Osteocyte (in vitro differentiated cells): ENCODE results near the gene GUCY1A1. TPM values are rescaled to one million over a fixed set of nuclear protein-coding genes. Genes with fewer than 3 reads are reported as not detected.
"Not testable (repeated sequence)": the region's sequence is repeated elsewhere in the genome, so short reads cannot be mapped to it uniquely, and the experiment has no call there.

Experiments
- DNase-seq: peaks from one replicate; pipeline ENCODE4 v3.0.0; 2021; ENCODE audit warnings: mixed read lengths; ENCODE audit not compliant: unreplicated experiment; ENCODE audit errors: extremely low spot score
- H3K27ac Mint-ChIP-seq: one replicate; pipeline ENCODE4 v1.8.0; 2021; ENCODE audit warnings: mild to moderate bottlenecking, mixed read lengths; ENCODE audit not compliant: unreplicated experiment
- H3K27me3 Mint-ChIP-seq: one replicate; pipeline ENCODE4 v1.8.0; 2021; ENCODE audit warnings: mixed read lengths; ENCODE audit not compliant: unreplicated experiment
- H3K36me3 Mint-ChIP-seq: one replicate; pipeline ENCODE4 v1.8.0; 2021; ENCODE audit warnings: mixed read lengths; ENCODE audit not compliant: unreplicated experiment
- H3K4me1 Mint-ChIP-seq: one replicate; pipeline ENCODE4 v1.8.0; 2021; ENCODE audit warnings: mixed read lengths; ENCODE audit not compliant: unreplicated experiment
- H3K4me3 Mint-ChIP-seq: one replicate; pipeline ENCODE4 v1.8.0; 2021; ENCODE audit warnings: mild to moderate bottlenecking, moderate library complexity, mixed read lengths; ENCODE audit not compliant: unreplicated experiment
- H3K9me3 Mint-ChIP-seq: one replicate; pipeline ENCODE4 v1.8.0; 2021; ENCODE audit warnings: mixed read lengths; ENCODE audit not compliant: unreplicated experiment
- total RNA-seq: library from RNA; stranded (reverse); gene quantifications from 2 replicates; pipeline ENCODE4 v1.2.1, GENCODE V29; 2021
- TF ChIP-seq, protein P1 (sequence below): fragments of 200-600 bp; sonication (generic); IDR thresholded peaks from 2 replicates; pipeline ENCODE4 v1.5.0; 2021; ENCODE audit warnings: antibody characterized with exemption, mild to moderate bottlenecking, moderate library complexity

The GUCY1A1 gene
- total RNA-seq, 1 donor from 2014 or later: 11.5 TPM

DNA sequence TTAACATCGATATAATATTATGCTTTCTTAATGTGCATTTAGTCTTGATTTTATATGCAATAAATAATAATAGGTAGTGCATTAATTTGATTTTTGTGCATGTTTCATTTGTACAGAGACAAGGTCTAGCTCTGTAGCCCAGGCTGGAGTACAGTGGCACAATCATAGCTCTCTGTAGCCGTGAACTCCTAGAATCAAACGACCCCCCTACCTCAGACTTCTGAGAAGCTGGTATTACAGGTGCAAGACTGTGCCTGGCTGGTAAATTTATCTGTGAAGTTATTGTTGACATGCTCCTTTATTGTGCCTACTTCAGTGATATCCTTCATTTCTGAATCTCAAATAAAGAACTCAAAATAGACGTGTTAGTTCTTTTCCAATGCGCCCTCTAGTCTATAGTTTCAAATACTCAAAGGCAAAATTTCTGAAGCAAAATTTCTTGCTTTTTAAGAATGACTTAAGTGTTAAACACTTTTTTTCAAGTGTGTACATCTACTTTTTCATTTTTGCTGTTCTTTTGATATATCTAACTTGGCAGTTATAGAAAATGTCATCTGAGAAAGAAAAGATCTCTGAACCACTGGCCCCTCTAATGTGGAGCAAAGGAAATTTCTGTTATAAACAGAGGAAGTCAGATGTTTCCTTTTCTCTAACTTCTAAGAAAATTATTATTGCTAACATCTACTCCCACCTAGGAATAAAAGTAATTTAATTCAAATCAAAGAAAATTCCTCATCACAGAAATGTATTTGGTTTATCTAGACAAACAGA is 28.3 kb upstream of the GUCY1A1 start:
- DNase-seq: no peak
- no peaks in the 10 kb centered on the region for H3K27me3 Mint-ChIP-seq
- peaks cover 6% of the 10 kb centered on the region for H3K4me1 Mint-ChIP-seq
- no peak overlapping the region for H3K27ac Mint-ChIP-seq
- no peak overlapping the region for H3K4me3 Mint-ChIP-seq
- TF ChIP-seq, protein P1, sequence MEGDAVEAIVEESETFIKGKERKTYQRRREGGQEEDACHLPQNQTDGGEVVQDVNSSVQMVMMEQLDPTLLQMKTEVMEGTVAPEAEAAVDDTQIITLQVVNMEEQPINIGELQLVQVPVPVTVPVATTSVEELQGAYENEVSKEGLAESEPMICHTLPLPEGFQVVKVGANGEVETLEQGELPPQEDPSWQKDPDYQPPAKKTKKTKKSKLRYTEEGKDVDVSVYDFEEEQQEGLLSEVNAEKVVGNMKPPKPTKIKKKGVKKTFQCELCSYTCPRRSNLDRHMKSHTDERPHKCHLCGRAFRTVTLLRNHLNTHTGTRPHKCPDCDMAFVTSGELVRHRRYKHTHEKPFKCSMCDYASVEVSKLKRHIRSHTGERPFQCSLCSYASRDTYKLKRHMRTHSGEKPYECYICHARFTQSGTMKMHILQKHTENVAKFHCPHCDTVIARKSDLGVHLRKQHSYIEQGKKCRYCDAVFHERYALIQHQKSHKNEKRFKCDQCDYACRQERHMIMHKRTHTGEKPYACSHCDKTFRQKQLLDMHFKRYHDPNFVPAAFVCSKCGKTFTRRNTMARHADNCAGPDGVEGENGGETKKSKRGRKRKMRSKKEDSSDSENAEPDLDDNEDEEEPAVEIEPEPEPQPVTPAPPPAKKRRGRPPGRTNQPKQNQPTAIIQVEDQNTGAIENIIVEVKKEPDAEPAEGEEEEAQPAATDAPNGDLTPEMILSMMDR: no peak
- H3K9me3 Mint-ChIP-seq: no peaks in the 10 kb centered on the region
- H3K36me3 Mint-ChIP-seq: no peaks in the 10 kb centered on the region

DNA sequence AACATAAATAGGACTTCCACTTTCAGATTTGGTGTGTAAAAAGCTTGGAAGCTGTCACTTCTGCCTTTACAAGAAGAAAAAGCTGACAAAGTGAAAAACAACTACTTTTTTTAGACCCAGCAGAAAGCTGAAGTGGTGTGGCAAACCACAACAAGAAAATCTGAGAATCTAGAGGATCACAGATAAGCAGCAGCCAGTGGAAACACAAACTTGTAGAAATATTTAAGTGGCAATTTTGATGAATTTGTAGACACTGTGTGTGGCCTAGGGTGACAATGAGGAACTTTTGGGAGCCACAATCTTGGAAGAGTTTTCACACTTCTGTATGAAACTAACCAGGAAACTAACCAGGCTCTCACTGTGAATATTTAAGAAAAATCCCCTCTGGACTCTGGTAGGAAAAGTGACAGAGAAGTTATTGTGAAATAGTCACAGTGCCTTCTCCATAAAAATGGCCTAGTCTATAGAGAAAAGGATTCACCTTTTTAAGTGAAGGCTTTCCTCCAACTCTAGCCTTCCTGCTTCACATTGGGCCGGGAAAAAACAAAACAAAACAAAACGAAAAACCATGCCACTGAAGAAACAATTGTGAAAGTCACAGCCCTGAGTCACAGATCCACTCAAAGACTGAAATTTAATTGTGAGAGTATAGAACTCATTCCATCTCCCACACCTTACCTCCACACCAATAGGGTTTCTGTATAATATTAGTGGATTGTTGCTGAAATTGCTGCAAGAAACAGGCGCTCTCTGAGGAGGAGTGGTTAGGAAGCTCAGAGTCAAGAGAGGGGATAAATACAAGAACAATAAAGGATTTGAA is 26.7 kb upstream of the GUCY1A1 start:
- DNase-seq: no peak
- Mint-ChIP-seq H3K4me1 (peaks cover 6% of the 10 kb centered on the region), H3K9me3 (no peaks in the 10 kb centered on the region), H3K27me3 (peaks cover 3% of the 10 kb centered on the region), H3K36me3 (no peaks in the 10 kb centered on the region), H3K4me3 (no peak overlapping the region), H3K27ac (no peak overlapping the region)
- TF ChIP-seq, protein P1: no peak

DNA sequence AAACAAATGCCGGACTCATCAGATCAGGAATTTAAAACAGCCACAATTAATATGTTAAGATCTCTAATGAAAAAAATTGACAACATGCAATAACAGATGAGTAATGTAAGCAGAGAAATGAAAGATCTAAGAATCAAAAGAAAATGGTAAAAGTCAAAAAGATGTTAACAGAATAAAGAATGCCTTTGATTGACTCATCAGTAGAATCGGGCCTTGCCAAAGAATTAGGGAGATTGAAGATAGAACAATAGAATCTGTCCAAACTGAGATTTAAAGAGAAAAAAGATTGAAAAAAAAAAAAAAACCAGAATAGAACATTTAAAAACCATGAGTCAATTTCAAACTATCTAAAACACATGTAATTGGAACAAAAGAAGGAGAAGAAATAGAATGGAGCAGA is 25.9 kb upstream of the GUCY1A1 start:
- Mint-ChIP-seq H3K4me3 (no peak overlapping the region), H3K36me3 (no peaks in the 10 kb centered on the region), H3K27ac (no peak overlapping the region), H3K4me1 (peaks cover 6% of the 10 kb centered on the region), H3K27me3 (peaks cover 3% of the 10 kb centered on the region), H3K9me3 (no peaks in the 10 kb centered on the region)
- no peak for DNase-seq
- TF ChIP-seq, protein P1: no peak

DNA sequence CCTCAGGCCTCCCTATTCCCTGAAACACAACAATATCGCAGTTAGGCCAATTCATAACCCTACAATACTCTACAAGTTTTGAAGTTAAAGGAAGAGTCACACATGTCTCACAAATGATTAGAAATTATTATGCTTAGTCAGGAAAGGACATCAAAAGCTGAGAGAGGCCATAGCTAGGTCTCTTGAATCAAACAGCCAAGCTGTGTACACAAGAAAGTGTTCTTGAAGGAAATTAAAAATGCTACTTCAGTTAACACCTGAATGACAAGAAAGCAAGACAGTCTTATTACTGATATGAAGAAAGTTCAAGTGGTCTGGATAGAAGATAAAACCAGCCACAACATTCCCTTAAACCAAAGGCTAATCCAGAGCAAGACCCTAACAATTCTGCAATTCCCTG is 23.6 kb upstream of the GUCY1A1 start:
- H3K4me3 Mint-ChIP-seq: no peak overlapping the region
- TF ChIP-seq, protein P1: no peak
- no peaks in the 10 kb centered on the region for H3K36me3 Mint-ChIP-seq
- H3K27me3 Mint-ChIP-seq: peaks cover 3% of the 10 kb centered on the region
- H3K27ac Mint-ChIP-seq: no peak overlapping the region
- H3K9me3 Mint-ChIP-seq: no peaks in the 10 kb centered on the region
- H3K4me1 Mint-ChIP-seq: peaks cover 10% of the 10 kb centered on the region
- no peak for DNase-seq

DNA sequence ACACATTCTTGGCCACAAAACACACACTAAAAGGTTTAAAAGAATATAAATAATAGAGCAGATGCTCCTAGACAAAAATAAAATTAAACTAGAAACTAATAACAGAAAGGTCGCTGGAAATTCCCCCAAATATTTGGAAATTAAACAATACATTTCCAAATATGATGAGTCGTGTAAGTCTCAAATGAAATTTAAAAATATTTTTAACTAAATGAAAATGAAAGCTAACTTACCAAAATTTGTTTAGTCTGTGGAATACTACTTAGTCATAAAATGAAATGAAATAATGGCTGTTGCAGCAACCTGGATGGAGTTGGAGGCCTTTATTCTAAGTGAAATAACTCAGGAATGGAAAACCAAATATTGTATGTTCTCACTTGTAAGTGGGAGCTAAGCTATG is 20.6 kb upstream of the GUCY1A1 start:
- Mint-ChIP-seq H3K9me3 (no peaks in the 10 kb centered on the region), H3K36me3 (peaks cover 1% of the 10 kb centered on the region), H3K27ac (no peak overlapping the region), H3K4me1 (peaks cover 6% of the 10 kb centered on the region), H3K27me3 (peaks cover 3% of the 10 kb centered on the region), H3K4me3 (no peak overlapping the region)
- DNase-seq: no peak
- TF ChIP-seq, protein P1: no peak

DNA sequence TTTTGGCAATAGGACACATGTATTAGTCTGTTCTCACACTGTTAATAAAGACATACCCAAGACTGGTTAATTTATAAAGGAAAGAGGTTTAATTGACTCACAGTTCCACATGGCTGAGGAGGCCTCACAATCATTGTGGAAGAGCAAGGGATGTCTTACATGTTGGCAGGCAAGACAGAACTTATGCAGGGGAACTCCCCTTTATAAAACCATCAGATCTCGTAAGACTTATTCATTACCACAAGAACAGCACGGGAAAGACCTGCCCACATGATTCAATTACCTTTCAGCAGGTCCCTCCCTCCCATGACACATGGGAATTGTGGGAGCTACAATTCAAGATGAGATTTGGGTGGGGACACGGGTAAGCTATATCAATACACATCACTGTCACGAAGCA is 15.9 kb upstream of the GUCY1A1 start:
- not testable (repeated sequence) for DNase-seq, H3K9me3 Mint-ChIP-seq
- peaks cover 14% of the 10 kb centered on the region for H3K27me3 Mint-ChIP-seq

More for the DNA sequence above, 15.9 kb upstream of the GUCY1A1 start:
- not testable (repeated sequence) for H3K27ac Mint-ChIP-seq, H3K4me1 Mint-ChIP-seq, H3K4me3 Mint-ChIP-seq, H3K36me3 Mint-ChIP-seq
